Measurements from ENCODE around the gene ASTN2.
"Not testable (repeated sequence)": the region's sequence is repeated elsewhere in the genome, so short reads cannot be mapped to it uniquely, and the experiment has no call there.

ASTN2 gene

DNA sequence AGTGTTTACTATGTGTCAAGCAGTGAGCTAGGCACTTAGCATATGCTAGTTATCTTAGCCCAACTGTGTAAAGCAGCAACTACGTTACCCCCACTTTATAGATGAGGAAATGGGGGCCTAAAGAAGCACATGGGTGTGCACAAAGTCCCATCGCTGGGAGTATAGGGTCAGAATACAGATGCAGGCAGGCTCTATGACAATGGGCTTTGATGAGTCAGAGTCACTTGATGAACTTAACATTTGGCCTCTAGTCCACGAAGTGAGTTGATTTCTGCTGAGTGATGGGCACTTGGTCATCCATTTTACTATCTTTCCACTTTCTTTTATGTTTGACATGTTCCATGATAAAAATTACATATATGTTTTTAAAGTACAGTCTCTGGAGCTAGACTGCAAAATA, 523.4 kb downstream of the ASTN2 start:
- in situ Hi-C loops (cut with HindIII; ENCODE audit: low sequenced_read_pairs): no loop called here

DNA sequence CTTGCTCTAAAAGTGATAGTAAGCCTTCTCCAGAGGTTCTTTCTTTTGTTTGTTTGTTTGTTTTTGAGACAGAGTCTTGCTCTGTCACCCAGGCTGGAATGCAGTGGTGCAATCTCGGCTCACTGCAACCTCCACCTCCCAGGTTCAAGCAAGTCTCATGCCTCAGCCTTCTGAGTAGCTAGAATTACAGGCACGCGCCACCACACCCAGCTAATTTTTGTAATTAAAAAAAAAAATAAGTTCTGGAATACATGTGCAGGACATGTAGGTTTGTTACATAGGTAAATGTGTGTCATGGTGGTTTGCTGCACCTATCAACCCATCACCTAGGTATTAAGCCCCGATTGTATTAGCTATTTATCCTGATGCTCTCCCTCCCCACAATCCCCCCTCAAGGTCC, 526.4 kb downstream of the ASTN2 start:
- in situ Hi-C loops (cut with HindIII; ENCODE audit: low sequenced_read_pairs): not testable (repeated sequence)

DNA sequence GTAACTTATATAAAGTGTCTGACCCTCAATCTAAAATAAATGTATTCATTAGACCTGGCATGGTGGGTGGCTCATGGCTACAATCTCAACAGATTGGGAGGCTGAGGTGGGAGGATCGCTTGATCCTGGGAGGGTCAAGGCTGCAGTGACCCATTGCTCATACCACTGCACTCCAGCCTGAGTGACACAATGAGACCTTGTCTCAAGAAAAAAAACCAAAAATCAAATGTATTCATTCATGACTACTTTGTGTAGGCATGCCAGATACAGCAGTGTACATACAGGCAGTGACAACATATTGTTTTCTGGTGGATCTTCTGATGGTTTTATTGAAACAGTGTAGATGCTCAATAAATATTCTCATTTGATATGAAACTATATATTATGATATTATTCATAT, 526.8 kb downstream of the ASTN2 start:
- in situ Hi-C loops (cut with HindIII; ENCODE audit: low sequenced_read_pairs): no loop called here

DNA sequence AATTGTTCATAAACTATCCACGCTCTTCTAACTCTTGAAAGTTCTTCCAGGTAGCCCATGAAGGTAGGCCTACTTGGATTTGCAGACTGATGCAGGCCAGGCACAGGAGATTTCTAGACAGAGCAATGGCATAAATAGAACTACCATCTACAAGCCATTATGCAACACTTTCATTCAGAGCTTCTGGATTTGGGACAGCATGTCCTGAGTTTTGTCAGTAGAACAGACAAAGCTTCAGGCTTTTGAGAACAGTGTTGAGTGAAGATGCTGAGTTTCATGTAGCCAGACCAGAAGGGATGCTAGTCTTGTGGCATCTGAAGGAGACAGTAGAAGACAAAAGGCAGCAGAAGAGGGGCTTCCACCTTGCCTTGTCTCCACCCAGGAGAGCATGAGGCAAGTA, 531.2 kb downstream of the ASTN2 start:
- in situ Hi-C loops (cut with HindIII; ENCODE audit: low sequenced_read_pairs): no loop called here

DNA sequence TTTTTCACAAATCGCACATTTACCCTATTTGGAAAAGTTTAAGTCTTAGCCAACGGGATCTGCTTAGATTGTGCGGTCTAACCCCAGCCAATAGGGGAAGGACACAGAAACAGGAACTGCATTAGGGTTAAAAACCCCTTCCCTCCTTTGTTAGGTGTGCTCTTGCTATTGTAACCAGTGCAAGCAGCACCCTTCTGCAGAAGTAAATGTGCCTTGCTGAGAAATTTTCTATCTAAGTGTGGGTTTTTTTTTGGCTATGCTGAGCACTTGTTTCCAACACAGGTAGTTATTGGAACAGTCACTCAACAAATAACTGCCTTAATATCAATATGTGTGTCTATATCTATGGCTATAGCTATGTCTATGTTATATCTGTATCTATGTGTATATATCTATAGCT, 537.8 kb downstream of the ASTN2 start:
- in situ Hi-C loops (cut with HindIII; ENCODE audit: low sequenced_read_pairs): no loop called here

DNA sequence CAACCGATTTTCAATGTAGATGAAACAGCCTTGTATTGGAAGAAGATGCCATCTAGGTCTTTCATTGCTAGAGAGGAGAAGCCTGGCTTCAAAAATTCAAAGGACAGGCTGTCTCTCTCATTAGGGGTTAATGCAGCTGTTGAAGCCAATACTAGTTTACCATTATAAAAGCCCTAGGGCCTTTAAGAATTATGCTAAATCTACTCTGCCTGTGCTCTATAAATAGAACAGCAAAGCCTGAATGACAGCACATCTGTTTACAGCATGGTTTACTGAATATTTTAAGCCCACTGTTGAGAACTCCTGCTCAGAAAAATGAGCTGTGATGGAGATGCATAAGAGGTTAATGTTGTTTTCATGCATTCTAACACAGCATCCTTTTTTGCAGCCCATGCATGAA, 539.3 kb downstream of the ASTN2 start:
- in situ Hi-C loops (cut with HindIII; ENCODE audit: low sequenced_read_pairs): no loop called here

DNA sequence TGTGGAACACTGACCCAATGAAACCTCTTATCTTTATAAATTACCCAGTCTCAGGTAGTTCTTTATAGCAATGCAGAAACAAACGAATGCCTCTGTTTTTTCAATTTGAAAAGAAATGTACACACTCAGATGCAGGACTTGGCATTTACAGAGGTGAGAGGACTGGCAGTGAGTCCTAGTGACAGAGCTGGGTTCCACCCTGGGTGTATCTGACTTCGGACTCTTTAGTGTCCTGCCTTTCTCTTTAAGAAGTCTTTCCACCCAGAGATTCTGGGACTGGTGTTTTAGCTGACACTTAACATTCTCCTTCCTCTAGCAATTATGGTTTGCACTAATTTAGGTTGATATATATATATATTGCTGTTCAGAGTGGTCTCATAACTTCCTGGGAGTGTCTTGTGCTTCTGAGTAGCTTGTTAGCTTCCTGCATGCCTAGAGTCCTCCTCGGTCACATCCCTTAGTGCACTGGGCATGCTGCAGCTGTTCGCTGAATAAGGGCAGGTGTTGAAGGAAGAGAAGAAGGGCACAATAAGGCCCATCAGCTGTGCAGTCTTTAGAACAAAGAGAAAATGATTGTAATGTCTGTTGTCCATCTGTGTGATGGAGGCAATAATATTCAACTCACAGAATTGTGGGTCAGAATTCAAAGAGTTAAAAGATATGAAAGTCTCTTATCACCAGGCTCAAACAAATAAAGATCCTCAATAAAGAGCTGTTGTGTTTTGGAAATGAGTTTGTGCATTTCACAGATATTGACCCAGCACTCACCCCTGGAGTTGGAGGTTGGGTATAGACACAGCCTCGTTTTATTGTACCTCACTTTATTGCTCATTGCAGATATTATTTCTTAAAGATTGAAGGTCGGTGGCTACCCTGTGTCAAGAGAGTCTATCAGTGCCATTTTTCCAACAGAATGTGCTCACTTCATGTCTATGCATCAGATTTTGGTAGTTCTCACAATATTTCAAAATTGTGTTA, 540.6 kb downstream of the ASTN2 start:
- in situ Hi-C loops (cut with HindIII; ENCODE audit: low sequenced_read_pairs): no loop called here

DNA sequence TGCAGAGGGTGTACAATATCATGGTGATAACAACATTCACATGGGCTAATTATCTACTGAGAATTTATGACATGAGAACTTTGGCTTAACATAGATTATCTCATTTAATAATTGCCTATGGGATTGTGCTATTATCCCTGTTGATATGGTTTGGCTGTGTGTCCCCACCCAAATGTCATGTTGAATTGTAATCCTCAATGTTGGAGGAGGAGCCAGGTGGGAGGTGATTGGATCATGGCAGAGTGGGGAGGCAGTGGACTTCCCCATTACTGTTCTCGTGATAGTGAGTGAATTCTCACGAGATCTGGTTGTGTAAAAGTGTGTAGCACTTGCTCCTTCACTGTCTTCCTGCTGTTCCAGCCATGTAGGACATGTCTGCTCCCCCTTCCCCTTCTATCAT, 541.4 kb downstream of the ASTN2 start:
- in situ Hi-C loops (cut with HindIII; ENCODE audit: low sequenced_read_pairs): no loop called here

DNA sequence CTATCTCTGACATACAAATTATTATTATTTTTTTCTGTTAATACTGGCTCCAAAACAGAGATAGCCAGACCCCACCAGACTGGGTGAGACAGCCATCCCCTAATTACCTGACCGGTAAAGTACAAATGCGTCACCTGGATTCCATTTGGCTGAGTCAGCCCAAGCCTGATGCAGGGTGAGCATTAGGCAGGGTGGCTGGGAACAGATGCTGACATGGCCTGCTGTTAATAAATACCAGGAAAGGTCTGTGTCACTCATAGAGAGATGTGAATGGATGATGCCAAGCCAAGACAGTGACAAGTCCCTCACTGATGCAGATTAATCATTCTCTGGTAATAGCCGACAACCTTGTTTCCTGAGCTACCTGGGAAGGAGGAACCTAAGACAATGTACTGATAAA, 544.3 kb downstream of the ASTN2 start:
- in situ Hi-C loops (cut with HindIII; ENCODE audit: low sequenced_read_pairs): no loop called here

DNA sequence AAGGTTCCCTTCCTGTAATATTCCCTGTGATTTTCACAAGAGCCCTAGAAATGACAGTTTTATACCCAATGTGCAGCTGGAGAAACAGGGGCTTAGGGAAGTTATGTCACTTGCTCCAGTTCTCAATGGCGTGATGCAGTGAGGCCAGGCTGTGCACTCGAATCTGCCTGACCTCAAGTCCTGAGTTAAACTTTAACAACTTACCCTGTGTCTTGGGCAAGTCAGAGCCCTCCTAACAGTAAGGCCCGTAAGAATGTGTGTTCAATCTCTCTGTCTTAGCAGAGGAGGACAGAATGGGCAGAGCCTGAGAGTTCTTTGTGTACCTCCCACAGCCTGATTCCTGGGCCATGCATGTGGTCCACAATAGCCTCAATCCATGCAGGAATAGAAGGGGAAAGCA, 546.7 kb downstream of the ASTN2 start:
- in situ Hi-C loops (cut with HindIII; ENCODE audit: low sequenced_read_pairs): no loop called here

DNA sequence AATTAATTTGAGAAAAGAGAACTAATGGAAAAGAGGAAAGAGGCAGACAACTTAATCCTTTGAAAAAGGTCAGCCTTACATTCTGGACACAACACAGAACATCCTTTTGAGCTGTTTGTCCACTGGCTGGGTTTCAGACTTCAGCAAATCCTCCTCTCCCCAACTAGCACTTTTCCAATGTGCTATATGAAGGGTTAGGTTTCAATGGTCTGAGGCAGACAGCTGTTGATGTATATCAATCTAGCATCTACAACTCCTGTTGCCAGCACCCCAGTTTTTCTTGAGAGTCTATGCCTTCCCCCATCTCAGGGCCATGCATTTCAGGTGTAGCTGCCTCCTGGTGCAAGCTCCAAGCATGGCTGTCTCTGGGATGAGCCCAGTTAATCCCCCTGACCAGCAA, 553.5 kb downstream of the ASTN2 start:
- in situ Hi-C loops (cut with HindIII; ENCODE audit: low sequenced_read_pairs): no loop called here

DNA sequence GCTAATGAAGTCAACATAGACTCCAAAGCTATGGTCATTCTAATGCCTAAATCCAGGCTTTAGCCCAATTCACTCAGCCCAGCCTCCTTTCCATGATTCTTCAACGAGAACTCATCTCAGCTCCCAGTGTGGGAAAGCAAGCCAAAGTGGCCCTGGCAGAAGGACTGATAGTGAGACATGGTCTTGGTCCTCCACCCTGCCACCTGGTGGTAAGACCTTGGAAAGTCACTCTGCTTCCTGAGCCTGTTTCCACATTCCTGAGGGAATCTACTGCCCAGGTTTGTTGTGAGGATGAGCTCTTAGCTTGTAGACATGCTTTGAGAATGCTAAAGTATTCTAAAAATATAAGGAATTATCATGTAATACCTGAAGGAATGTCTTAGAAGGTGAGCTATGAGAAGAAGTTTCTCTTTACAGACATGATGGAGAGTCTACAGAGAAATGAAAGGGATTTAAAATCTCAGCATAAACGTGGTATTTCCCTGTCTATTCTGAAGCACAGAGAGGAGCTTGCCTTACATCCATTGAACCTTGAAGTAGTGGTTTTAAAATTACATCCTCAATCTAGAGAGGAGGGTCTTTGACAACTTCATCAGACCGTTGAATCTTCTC, 554.2 kb downstream of the ASTN2 start:
- in situ Hi-C loops (cut with HindIII; ENCODE audit: low sequenced_read_pairs): no loop called here

DNA sequence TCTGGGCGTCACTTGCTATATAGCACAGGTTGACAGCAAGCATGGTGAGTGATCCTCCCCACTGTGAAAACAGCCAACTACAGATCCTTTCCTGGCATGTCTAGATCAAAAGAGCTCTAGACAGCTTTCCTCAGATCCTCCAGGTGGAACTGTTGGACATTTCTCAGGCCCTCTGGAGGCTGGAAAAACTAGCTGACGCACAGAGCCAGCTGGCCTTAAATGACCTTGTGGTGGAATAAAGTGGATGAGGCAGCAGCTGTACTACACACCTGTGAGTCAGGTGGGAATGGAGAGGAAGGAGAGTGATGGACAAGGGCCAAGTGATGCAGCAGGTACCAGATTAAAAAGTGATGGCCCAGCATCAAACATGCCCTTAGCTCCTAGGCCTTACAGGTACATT, 555.1 kb downstream of the ASTN2 start:
- in situ Hi-C loops (cut with HindIII; ENCODE audit: low sequenced_read_pairs): no loop called here

DNA sequence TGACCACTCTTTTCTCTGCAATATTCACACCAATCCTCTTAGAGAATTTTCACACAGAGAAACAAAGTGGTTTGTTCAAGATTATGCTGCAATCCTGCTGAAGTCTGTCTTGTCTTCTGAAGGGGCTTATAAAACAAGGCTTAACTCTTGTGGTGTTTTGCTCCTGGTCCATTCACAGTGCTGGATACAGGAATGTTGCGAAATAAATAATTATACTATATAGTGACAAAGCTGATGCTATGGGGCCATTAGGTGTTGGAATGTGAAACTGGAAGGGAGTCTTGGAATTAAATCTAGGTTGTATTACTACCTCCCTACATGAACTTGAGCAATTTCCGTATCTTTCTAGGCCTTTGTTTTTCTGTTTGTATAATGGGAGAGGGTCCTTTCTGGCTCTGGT, 557.5 kb downstream of the ASTN2 start:
- in situ Hi-C loops (cut with HindIII; ENCODE audit: low sequenced_read_pairs): no loop called here

DNA sequence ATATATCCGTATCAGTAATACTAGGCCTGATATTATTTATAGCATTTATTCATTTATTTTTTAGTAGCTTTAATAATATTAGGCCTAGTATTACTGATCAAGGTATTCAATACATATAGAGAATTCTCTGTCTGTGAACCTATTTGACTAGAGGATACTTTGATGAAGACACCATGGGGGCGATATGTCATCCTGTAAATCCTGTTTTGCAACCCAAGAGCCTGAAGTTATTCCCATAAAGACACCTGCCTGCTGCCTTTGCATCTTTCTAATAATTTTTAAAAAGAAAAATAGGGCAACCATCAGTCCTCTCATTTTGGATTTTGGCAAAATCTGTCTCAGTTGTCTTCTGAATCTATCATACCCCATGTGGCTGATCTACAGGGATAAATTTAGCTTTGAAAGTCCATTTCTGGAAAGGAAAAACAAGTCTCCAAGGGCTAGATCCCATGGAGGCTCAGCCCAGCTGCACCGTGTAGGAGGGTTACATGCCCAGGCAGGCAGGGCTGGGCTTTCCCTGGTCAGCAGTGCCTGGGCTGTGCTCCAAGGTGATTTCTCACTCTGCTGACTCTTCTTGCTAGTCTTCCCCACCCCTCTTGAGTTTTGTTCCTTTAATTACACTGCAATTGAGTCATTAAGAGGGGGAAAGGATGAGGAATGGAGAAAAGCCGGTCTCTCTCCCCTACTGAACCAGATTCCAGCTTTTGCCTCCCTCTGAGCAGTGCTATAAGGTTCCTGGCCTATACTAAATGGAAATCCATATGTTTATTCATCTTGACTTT, 558.8 kb downstream of the ASTN2 start:
- in situ Hi-C loops (cut with HindIII; ENCODE audit: low sequenced_read_pairs): no loop called here

DNA sequence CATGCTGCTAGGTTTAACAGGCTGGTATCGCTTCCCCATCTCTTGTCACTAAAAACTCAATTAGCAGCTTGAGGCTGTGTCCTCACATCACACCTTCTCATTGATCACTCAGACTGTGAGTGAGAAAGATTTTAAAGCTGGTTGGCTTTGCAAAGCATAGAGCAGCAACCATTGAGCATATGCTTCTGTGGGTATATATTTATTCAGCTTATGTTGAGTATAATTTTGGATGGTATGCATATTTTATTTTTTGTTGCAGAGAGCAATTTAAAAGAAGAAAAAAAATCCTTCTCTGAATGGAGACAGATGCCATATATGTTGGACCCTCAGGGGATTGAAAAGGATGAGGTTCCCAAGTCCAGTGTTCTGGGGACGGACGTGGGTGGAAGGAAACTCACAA, 565.1 kb downstream of the ASTN2 start:
- in situ Hi-C loops (cut with HindIII; ENCODE audit: low sequenced_read_pairs): no loop called here

DNA sequence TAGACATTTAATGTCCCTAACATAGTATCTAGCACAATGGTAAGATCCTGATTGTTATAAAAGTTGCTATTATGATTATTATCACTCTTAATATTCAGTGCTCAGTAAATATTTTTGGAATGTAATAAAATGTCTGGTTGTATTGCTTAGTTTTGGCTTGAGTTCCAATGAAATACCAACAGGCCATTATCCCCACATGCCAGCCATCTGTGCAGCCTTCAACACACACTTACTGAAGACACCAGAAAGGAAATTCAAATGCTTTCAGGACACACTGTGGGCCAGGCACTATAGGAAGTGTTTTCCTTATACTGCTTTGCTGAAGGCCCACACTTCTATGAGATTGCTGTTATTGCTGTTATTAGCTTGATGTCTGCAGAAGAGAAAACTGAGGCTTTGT, 570.2 kb downstream of the ASTN2 start:
- in situ Hi-C loops (cut with HindIII; ENCODE audit: low sequenced_read_pairs): no loop called here

DNA sequence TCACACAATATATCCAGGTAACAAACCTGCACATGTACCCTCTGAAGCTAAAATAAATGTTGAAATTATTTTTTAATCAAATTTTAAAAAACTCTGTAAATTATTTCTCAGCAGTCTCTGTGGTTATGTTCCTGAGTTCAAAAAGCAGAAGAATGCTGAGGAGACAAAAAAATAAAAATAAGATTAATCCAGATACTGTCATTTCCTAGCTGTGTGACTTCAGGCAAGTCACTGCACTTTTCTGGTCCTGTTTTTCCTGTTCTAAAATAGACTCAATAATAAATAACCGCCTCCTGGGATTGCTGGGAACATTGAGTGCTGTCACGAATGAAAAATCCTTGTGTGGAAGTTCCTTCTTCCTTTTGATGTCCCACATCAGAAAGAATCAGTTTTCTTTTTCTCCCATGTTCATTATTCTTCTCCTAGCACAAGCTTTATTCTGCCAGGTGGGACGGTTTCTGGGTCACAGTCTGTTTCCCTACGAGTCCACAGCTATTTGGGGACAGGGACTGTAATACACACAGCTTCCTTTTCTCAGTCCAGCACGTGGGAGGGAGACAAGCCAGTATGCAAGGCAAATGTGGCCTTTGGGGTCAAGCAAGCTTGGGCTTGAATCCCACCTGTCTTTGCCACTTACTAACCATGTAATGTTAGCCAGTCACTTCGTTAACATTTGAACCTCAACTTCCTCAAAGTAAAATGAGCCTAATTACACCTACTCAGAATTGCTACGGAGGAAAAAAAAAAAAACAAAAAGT, 570.8 kb downstream of the ASTN2 start:
- in situ Hi-C loops (cut with HindIII; ENCODE audit: low sequenced_read_pairs): no loop called here

DNA sequence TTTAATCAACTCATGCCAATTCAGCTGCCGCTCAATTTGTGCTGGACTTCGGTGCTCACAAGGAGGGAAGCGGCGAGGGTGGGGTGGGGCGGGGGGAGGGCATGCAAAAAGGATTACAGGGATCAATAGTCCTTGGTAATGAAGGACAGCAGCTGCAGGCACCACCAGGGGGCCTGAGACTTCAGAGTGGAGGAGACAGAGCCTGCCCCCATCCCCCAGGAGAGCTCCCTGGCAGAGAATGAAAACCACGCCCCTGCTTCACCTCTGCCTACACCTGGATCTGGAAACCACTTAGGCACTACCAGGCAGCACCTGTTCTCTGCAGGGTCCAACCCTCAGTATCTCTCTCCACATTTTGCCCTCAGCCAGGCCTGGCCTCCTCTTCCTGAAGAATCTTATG, 572.2 kb downstream of the ASTN2 start:
- in situ Hi-C loops (cut with HindIII; ENCODE audit: low sequenced_read_pairs): no loop called here

DNA sequence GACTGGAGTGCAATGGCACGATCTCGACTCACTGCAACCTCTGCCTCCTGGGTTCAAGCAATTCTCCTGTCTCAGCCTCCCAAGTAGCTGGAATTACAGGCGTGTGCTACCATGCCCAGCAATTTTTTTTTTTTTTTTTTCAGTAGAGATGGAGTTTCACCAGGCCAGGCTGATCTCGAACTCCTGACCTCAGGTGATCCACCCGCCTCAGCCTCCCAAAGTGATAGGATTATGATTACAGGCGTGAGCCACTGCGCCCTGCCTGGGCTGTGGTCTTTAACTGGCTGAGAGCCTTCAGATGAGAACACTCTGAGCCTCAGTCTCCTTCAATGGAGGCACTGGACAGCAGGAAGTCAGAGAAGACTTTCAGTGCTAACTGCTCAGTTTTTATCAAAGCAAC, 576.4 kb downstream of the ASTN2 start:
- in situ Hi-C loops (cut with HindIII; ENCODE audit: low sequenced_read_pairs): not testable (repeated sequence)

Measured in endothelial cell of hepatic sinusoid (primary cell).